ENCODE data around the gene SND1. TPM values are rescaled to one million over a fixed set of nuclear protein-coding genes. Genes with fewer than 3 reads are reported as not detected.

The SND1 gene
- total and polyA plus RNA-seq, 2 donors (not counting 3 experiments of a cell fraction or from before 2014, with no cell fraction given): 116 to 249 TPM

GRCh38 chr7:127914693-127915092 is 262.7 kb downstream of the SND1 start:
- no peaks in the 10 kb centered on the region for H4K20me1 ChIP-seq (replicated peaks; ENCODE audit: control insufficient read depth, extremely low read depth, insufficient read depth, low read length)
- CTCF ChIA-PET: interaction anchor here (2.1 kb wide), 1 partner anchor 24 kb away, joined by 5 read pairs; no protein-coding TSS in a partner anchor
- dilution Hi-C loops (cut with MboI; ENCODE audit: extremely low pct_ligation_motif_present, low sequenced_read_pairs): no loop called here

GRCh38 chr7:127916735-127917134 is 264.7 kb downstream of the SND1 start:
- Histone ChIP-seq H3K9ac (replicated peaks; ENCODE audit: extremely low read depth, insufficient read depth, low read length) (no peak overlapping the region), H3K4me1 (ENCODE audit: control insufficient read depth, extremely low read depth, insufficient read depth, low read length) (no peaks in the 10 kb centered on the region), H4K20me1 (replicated peaks; ENCODE audit: control insufficient read depth, extremely low read depth, insufficient read depth, low read length) (no peaks in the 10 kb centered on the region), H3K79me2 (ENCODE audit: control insufficient read depth, insufficient read depth, low read length) (peaks cover 19% of the 10 kb centered on the region), H3K9me1 (replicated peaks; ENCODE audit: control insufficient read depth, extremely low read depth, insufficient read depth, low read length) (no peaks in the 10 kb centered on the region), H3K4me2 (ENCODE audit: insufficient read depth, low read length) (no peak overlapping the region), H3K27ac (ENCODE audit: insufficient read depth, low read depth, low read length) (no peak overlapping the region), H3K36me3 (ENCODE audit: control insufficient read depth in 2 of 2, extremely low read depth in 1 of 2, insufficient read depth in 2 of 2, low read length in 2 of 2) (no peaks in the 10 kb centered on the region), H3K27me3 (ENCODE audit: control insufficient read depth in 2 of 2, insufficient read depth in 2 of 2, low read length in 2 of 2) (no peaks in the 10 kb centered on the region), H3K9me3 (replicated peaks; ENCODE audit: control insufficient read depth, insufficient read depth, low read length) (no peaks in the 10 kb centered on the region), H2AFZ (ENCODE audit: low read depth, low read length) (no peak overlapping the region), H3K4me3 (replicated peaks in 1 of 3; ENCODE audit: insufficient read depth in 1 of 3, low read depth in 1 of 3, low read length in 3 of 3) (no peak overlapping the region)
- intact Hi-C loops (cut with micrococcal nuclease) (no loop called here), dilution Hi-C loops (cut with MboI; ENCODE audit: extremely low pct_ligation_motif_present, low sequenced_read_pairs) (no loop called here)
- DNase-seq (ENCODE audit: low read depth, low spot score): no peak
- POLR2A ChIA-PET: no interaction called here
- no peak for TF ChIP-seq EZH2 (IDR thresholded peaks at IDR 0.05; ENCODE audit: borderline replicate concordance, low read depth, low read length, severe bottlenecking)
- TF ChIP-seq, protein P1, sequence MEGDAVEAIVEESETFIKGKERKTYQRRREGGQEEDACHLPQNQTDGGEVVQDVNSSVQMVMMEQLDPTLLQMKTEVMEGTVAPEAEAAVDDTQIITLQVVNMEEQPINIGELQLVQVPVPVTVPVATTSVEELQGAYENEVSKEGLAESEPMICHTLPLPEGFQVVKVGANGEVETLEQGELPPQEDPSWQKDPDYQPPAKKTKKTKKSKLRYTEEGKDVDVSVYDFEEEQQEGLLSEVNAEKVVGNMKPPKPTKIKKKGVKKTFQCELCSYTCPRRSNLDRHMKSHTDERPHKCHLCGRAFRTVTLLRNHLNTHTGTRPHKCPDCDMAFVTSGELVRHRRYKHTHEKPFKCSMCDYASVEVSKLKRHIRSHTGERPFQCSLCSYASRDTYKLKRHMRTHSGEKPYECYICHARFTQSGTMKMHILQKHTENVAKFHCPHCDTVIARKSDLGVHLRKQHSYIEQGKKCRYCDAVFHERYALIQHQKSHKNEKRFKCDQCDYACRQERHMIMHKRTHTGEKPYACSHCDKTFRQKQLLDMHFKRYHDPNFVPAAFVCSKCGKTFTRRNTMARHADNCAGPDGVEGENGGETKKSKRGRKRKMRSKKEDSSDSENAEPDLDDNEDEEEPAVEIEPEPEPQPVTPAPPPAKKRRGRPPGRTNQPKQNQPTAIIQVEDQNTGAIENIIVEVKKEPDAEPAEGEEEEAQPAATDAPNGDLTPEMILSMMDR (IDR thresholded peaks at IDR 0.05; ENCODE audit: extremely low read depth in 1 of 2, insufficient read depth in 1 of 2, low read depth in 1 of 2, low read length in 2 of 2): no peak
- no peak for TF ChIP-seq POLR2A (IDR thresholded peaks at IDR 0.05; ENCODE audit: low read depth, low read length)
- TF ChIP-seq FOS (IDR thresholded peaks at IDR 0.05; ENCODE audit: borderline replicate concordance, insufficient read depth, low read length): no peak
- TF ChIP-seq JUN (IDR thresholded peaks at IDR 0.05; ENCODE audit: borderline replicate concordance, insufficient read depth, insufficient read length, low read depth): no peak
- TF ChIP-seq POLR2AphosphoS5 (IDR thresholded peaks at IDR 0.05; ENCODE audit: insufficient read depth, low read depth, low read length): no peak
- no peak for TF ChIP-seq MYC (IDR thresholded peaks at IDR 0.05; ENCODE audit: low read depth, low read length)
- TF ChIP-seq, protein P2, sequence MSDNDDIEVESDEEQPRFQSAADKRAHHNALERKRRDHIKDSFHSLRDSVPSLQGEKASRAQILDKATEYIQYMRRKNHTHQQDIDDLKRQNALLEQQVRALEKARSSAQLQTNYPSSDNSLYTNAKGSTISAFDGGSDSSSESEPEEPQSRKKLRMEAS (IDR thresholded peaks at IDR 0.05; ENCODE audit: insufficient read depth, insufficient read length): no peak
- no peak for TF ChIP-seq GATA2 (IDR thresholded peaks at IDR 0.05; ENCODE audit: insufficient read depth, insufficient read length, low read depth, low read length)
- no peak for FAIRE-seq
- CTCF ChIA-PET: interaction anchor here (1.6 to 2.1 kb wide), 2 partner anchors 11 to 22 kb away, joined by 4 to 5 read pairs; no protein-coding TSS in a partner anchor
- no TSS peak for BruUV-seq (replicated peaks)

More at GRCh38 chr7:127914693-127915092, 262.7 kb downstream of the SND1 start:
- Histone ChIP-seq H3K27ac (ENCODE audit: insufficient read depth, low read depth, low read length) (no peak overlapping the region), H3K9me1 (replicated peaks; ENCODE audit: control insufficient read depth, extremely low read depth, insufficient read depth, low read length) (no peaks in the 10 kb centered on the region), H3K9me3 (replicated peaks; ENCODE audit: control insufficient read depth, insufficient read depth, low read length) (no peaks in the 10 kb centered on the region), H3K4me3 (replicated peaks in 1 of 3; ENCODE audit: insufficient read depth in 1 of 3, low read depth in 1 of 3, low read length in 3 of 3) (no peak overlapping the region), H3K9ac (replicated peaks; ENCODE audit: extremely low read depth, insufficient read depth, low read length) (no peak overlapping the region), H3K27me3 (ENCODE audit: control insufficient read depth in 2 of 2, insufficient read depth in 2 of 2, low read length in 2 of 2) (no peaks in the 10 kb centered on the region), H2AFZ (ENCODE audit: low read depth, low read length) (no peak overlapping the region), H3K36me3 (ENCODE audit: control insufficient read depth in 2 of 2, extremely low read depth in 1 of 2, insufficient read depth in 2 of 2, low read length in 2 of 2) (peaks cover 0 to 2% of the 10 kb centered on the region in 2 experiments), H3K79me2 (ENCODE audit: control insufficient read depth, insufficient read depth, low read length) (peaks cover 16% of the 10 kb centered on the region), H3K4me2 (ENCODE audit: insufficient read depth, low read length) (no peak overlapping the region), H3K4me1 (ENCODE audit: control insufficient read depth, extremely low read depth, insufficient read depth, low read length) (no peaks in the 10 kb centered on the region)
- no peak for DNase-seq (ENCODE audit: low read depth, low spot score)
- no TSS peak for BruUV-seq (replicated peaks)
- TF ChIP-seq EZH2 (IDR thresholded peaks at IDR 0.05; ENCODE audit: borderline replicate concordance, low read depth, low read length, severe bottlenecking) (no peak), POLR2AphosphoS5 (IDR thresholded peaks at IDR 0.05; ENCODE audit: insufficient read depth, low read depth, low read length) (no peak), MYC (IDR thresholded peaks at IDR 0.05; ENCODE audit: low read depth, low read length) (no peak), POLR2A (IDR thresholded peaks at IDR 0.05; ENCODE audit: low read depth, low read length) (no peak)
- intact Hi-C loops (cut with micrococcal nuclease): no loop called here
- POLR2A ChIA-PET: no interaction called here
- no peak for FAIRE-seq

Data from endothelial cell of umbilical vein (primary cell).